SK-N-SH treated with all-trans-retinoic acid at 6 μM for 48 hours (cell line): ENCODE results near the gene KRT78.

Experiments used
- ATAC-seq: fragments of 200-7000 bp; cut with Tn5 transposase; 3 replicates; pipeline ENCODE4 v1.9.1; 2020; ENCODE audit warnings: mild to moderate bottlenecking, moderate library complexity
- BACH2 ChIP-seq: fragments of 250-450 bp; sonication (Bioruptor Pico); IDR thresholded peaks from 2 replicates; pipeline ENCODE4 v1.9.0; 2021; ENCODE audit warnings: mild to moderate bottlenecking, borderline replicate concordance
- CREB5 ChIP-seq: fragments of 250-450 bp; sonication (Bioruptor Pico); IDR thresholded peaks from 2 replicates; pipeline ENCODE4 v1.5.1; 2020; ENCODE audit warnings: low read depth, mild to moderate bottlenecking, moderate library complexity
- CSDC2 ChIP-seq: fragments of 250-450 bp; sonication (Bioruptor Pico); IDR thresholded peaks from 2 replicates; pipeline ENCODE4 v1.5.0; 2020; ENCODE audit warnings: mild to moderate bottlenecking, moderate library complexity
- CSRNP3 ChIP-seq: fragments of 250-450 bp; sonication (Bioruptor Pico); IDR thresholded peaks from 2 replicates; pipeline ENCODE4 v1.5.1; 2021; ENCODE audit warnings: mild to moderate bottlenecking, moderate library complexity
- ESRRG ChIP-seq: fragments of 250-450 bp; sonication (Bioruptor Pico); IDR thresholded peaks from 2 replicates; pipeline ENCODE4 v1.6.1; 2021; ENCODE audit warnings: mild to moderate bottlenecking
- GLIS3 ChIP-seq: fragments of 250-450 bp; sonication (Bioruptor Pico); IDR thresholded peaks from 2 replicates; pipeline ENCODE4 v1.5.0; 2020; ENCODE audit warnings: mild to moderate bottlenecking, moderate library complexity
- ISL1 ChIP-seq: fragments of 250-450 bp; sonication (Bioruptor Pico); IDR thresholded peaks from 2 replicates; pipeline ENCODE4 v2.1.2; 2022; ENCODE audit warnings: mild to moderate bottlenecking, moderate library complexity
- OSR1 ChIP-seq: fragments of 250-450 bp; sonication (Bioruptor Pico); IDR thresholded peaks from 2 replicates; pipeline ENCODE4 v1.8.0; 2022; ENCODE audit warnings: moderate library complexity, mild to moderate bottlenecking, inconsistent platforms
- PATZ1 ChIP-seq: fragments of 250-450 bp; sonication (Bioruptor Pico); IDR thresholded peaks from 2 replicates; pipeline ENCODE4 v1.8.0; 2020; ENCODE audit warnings: mild to moderate bottlenecking, moderate library complexity, borderline replicate concordance
- POU6F1 ChIP-seq: fragments of 250-450 bp; sonication (Bioruptor Pico); IDR thresholded peaks from 2 replicates; pipeline ENCODE4 v1.8.0; 2021; ENCODE audit warnings: low read depth, mild to moderate bottlenecking, moderate library complexity, borderline replicate concordance
- PPARA ChIP-seq: fragments of 250-450 bp; sonication (Bioruptor Pico); IDR thresholded peaks from 2 replicates; pipeline ENCODE4 v1.5.0; 2020; ENCODE audit warnings: mild to moderate bottlenecking, borderline replicate concordance
- RARB ChIP-seq: fragments of 250-450 bp; sonication (Bioruptor Pico); IDR thresholded peaks from 2 replicates; pipeline ENCODE4 v1.8.0; 2021; ENCODE audit warnings: mild to moderate bottlenecking, moderate library complexity
- TCF4 ChIP-seq: fragments of 250-450 bp; sonication (Bioruptor Pico); IDR thresholded peaks from 2 replicates; pipeline ENCODE4 v1.8.0; 2021; ENCODE audit warnings: mild to moderate bottlenecking, moderate library complexity, borderline replicate concordance
- TOX ChIP-seq: fragments of 250-450 bp; sonication (Bioruptor Pico); IDR thresholded peaks from 2 replicates; pipeline ENCODE4 v1.8.0; 2021; ENCODE audit warnings: mild to moderate bottlenecking, moderate library complexity, borderline replicate concordance
- TSHZ2 ChIP-seq: fragments of 250-450 bp; sonication (Bioruptor Pico); IDR thresholded peaks from 2 replicates; pipeline ENCODE4 v1.5.0; 2020; ENCODE audit warnings: mild to moderate bottlenecking, moderate library complexity
- ZC3H10 ChIP-seq: fragments of 250-450 bp; sonication (Bioruptor Pico); IDR thresholded peaks from 2 replicates; pipeline ENCODE4 v1.5.1; 2021; ENCODE audit warnings: mild to moderate bottlenecking, moderate library complexity
- ZFP3 ChIP-seq: fragments of 250-450 bp; sonication (Bioruptor Pico); IDR thresholded peaks from 2 replicates; pipeline ENCODE4 v1.5.0; 2020; ENCODE audit warnings: mild to moderate bottlenecking, moderate library complexity
- ZFP30 ChIP-seq: fragments of 450-650 bp; formaldehyde crosslinking; IDR thresholded peaks from 2 replicates; pipeline ENCODE4 v1.5.0; 2022; ENCODE audit warnings: mild to moderate bottlenecking, moderate library complexity
- ZNF565 ChIP-seq: fragments of 450-650 bp; formaldehyde crosslinking; conservative IDR thresholded peaks from 2 replicates; pipeline ENCODE4 v1.5.0; 2020; ENCODE audit warnings: low read depth, mild to moderate bottlenecking, moderate library complexity
- ZNF70 ChIP-seq: fragments of 450-650 bp; formaldehyde crosslinking; IDR thresholded peaks from 2 replicates; pipeline ENCODE4 v1.5.0; 2020; ENCODE audit warnings: mild to moderate bottlenecking, moderate library complexity
- ZNF8 ChIP-seq: fragments of 450-650 bp; formaldehyde crosslinking; IDR thresholded peaks from 2 replicates; pipeline ENCODE4 v1.5.0; 2020; ENCODE audit warnings: mild to moderate bottlenecking, moderate library complexity

The KRT78 gene

GRCh38 chr12:52832451-52832850, 16.3 kb downstream of the KRT78 start:
- ATAC-seq = no peak
- TF ChIP-seq TCF4 (CRISPR knock-in tag) (no peak), ZNF565 (CRISPR knock-in tag) (no peak), ZC3H10 (CRISPR knock-in tag) (no peak), RARB (CRISPR knock-in tag) (no peak), CSRNP3 (CRISPR knock-in tag) (no peak), ISL1 (no peak), CSDC2 (no peak)

- no peak for ATAC-seq
- TF ChIP-seq BACH2 (CRISPR knock-in tag) = no peak
- TF ChIP-seq ESRRG = no peak
- no peak for TF ChIP-seq OSR1 (CRISPR knock-in tag)
- no peak for TF ChIP-seq CREB5 (CRISPR knock-in tag)
- no peak for TF ChIP-seq PATZ1 (CRISPR knock-in tag)
- no peak for TF ChIP-seq ISL1
- TF ChIP-seq ZNF70 (CRISPR knock-in tag) = no peak
- TF ChIP-seq ZFP30 = no peak
- TF ChIP-seq TSHZ2 (CRISPR knock-in tag) = no peak
- no peak for TF ChIP-seq CSDC2
- no peak for TF ChIP-seq CSRNP3 (CRISPR knock-in tag)
- TF ChIP-seq TOX (CRISPR knock-in tag) = no peak
Observed at GRCh38 chr12:52831251-52831650, 17.5 kb downstream of the KRT78 start.

- ATAC-seq = no peak
- TF ChIP-seq TSHZ2 (CRISPR knock-in tag) (no peak), ZFP3 (CRISPR knock-in tag) (no peak), PATZ1 (CRISPR knock-in tag) (no peak), GLIS3 (CRISPR knock-in tag) (no peak), POU6F1 (no peak), PPARA (CRISPR knock-in tag) (no peak), BACH2 (CRISPR knock-in tag) (no peak), ISL1 (no peak), TOX (CRISPR knock-in tag) (no peak), ESRRG (no peak), ZNF8 (CRISPR knock-in tag) (no peak), ZC3H10 (CRISPR knock-in tag) (no peak)
Observed at GRCh38 chr12:52829986-52830770, 18.6 kb downstream of the KRT78 start.
